DMS79 (cell line): Measurements from ENCODE around the gene SRCIN1.

Experiments
- DNase-seq: peaks from one replicate; lab custom pipeline; 2025; lab: John Stamatoyannopoulos, UW

The SRCIN1 gene

DNA sequence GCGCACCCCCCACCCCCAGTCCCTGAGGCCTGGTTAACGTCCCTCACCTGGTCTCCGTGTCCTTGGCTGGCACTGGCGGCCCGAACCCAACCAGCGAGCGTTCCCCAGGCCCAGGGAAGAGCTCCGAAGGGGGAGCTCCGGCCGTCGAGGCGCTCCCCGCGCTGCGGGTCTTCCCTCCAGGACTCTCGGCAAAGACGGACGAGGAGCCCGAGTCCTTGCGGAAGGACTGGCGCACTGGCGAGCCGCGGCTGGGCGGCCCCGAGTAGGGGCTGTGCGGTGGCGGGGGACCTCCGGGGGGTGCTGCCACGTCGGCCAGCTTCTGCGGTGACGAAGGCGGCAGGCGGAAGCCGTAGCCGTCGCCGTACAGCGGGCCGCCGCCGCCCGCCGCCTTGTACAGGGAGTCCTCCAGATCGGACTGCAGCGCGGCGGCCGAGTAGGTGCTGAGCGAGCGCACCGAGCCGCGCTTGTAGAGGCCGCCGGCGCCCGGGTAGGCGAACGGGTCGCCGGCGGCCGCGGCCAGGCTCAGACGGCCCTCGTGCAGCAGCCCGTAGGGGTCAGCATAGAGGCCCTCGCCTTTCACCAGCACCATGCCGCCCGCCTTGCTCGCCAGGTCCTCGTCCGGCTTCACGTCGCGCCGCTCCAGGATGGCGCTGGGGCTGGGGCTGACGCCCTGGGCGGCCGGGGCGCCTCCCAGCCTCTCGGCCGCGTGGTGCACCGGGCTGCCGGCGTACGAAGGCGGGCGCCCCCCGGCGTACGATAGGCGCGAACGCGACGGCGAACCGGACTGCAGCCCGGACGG, 44.1 kb downstream of the SRCIN1 start:
- DNase-seq = no peak

DNA sequence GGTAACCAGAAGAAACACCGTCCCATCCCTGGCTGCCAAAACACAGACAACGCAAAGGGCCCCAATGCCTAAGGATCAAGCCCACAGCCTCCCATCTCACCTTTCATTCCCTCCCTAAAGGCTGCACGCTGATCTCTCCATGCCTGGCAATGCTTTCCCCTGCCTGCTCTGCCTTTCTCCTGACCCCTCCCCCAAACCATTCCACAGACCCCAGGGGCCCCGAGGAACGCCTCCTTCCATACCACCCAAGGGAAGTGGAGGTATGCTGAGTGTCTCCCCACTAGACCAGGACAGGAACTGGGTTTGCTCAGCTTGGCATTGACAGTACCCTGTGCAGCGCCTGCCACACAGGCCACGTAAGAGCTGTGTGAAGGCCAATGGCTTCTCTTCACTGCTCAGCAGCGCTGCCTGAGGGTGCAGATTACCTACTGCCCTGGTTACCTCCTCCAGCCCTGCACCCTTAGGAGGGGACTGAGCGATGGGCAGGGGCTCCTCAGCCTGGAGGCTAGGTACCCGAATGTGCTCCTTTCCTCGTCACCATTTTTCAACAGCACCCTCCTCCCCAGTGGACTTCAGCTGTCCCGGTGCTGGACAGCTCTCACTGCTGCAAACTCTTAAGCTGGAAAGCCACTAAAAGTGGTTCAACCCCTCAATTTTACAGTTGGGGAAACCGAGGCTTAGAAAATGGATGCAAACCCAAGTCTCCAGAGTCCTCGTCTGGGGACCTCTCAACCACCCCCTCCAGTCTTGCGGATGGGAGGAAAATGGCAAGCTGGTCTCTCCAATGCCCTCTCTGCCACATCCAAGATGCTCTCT, 45.0 kb downstream of the SRCIN1 start:
- DNase-seq = no peak

DNA sequence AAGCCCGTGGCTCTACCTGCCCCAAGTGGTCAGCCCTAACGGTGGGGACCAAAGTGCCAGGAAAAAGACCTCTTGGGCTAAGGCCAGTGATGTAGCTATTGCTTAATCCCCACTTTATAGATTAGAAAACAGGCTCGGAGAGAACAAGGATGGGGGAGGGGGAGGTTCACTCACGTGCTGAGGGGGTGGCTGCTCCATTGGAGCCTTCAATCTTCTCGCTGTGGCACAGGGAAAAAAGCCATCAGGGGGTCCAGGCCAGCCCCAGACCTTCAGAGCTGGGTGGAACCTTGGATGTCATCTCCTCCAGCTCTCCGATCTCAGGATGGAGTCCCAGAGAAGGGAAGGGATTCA, 45.9 kb downstream of the SRCIN1 start:
- DNase-seq = no peak

DNA sequence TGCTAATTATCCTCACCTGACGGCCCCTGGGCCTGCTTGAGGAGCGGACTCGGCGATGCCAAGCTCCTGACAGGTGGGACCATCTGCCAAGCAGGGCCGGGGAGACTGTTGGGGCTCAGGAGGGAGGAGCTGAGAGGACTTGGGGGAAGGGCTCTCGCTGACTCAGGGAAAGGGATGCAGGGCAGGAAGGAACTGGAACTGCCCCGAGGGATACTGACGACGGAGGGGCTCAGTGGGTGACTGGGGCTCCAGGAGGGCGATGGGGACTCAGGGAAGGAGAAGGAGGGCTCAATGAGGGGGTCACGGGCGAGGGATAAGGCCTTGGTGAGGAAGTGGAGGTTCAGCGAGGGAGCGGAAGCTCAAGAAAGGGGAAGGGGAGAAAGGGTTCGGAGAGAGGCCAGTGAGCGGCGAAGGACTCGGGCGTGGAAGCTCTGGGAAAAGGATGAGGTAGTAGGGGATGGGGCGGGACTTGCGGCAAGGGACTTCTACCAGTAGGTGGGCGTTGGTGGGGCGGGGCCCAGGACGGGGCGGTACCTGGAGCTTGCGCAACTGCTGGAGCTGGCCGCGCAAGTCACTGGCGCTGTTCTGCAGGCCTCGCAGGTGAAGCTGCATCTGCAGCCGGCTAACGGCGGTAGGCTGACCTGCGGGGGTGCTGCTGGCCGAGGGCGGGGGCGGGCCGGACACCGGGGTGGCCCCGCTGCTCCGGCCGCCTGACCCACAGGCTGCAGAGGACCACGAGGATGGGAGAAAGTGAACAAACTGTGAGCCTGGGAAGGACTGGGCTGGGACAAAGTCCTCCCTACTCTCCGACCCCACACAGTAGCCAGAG, 46.5 kb downstream of the SRCIN1 start:
- DNase-seq = peak; percentile 84

DNA sequence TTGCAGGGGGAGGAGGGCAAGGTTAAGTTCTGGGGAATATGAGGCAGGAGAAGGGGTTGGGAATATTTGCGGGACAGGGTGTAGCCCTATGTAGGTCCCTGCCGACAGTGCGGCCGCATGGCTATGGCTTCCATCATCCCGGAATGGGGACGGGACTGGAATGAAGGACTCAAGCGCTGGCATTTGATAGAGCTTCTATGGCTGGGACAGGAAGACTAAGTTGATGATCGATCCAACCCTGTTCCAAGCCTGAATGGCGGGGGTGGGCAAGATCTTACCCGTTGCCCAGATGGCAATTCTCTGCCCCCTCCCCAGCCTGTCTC, 47.1 kb downstream of the SRCIN1 start:
- no peak for DNase-seq

DNA sequence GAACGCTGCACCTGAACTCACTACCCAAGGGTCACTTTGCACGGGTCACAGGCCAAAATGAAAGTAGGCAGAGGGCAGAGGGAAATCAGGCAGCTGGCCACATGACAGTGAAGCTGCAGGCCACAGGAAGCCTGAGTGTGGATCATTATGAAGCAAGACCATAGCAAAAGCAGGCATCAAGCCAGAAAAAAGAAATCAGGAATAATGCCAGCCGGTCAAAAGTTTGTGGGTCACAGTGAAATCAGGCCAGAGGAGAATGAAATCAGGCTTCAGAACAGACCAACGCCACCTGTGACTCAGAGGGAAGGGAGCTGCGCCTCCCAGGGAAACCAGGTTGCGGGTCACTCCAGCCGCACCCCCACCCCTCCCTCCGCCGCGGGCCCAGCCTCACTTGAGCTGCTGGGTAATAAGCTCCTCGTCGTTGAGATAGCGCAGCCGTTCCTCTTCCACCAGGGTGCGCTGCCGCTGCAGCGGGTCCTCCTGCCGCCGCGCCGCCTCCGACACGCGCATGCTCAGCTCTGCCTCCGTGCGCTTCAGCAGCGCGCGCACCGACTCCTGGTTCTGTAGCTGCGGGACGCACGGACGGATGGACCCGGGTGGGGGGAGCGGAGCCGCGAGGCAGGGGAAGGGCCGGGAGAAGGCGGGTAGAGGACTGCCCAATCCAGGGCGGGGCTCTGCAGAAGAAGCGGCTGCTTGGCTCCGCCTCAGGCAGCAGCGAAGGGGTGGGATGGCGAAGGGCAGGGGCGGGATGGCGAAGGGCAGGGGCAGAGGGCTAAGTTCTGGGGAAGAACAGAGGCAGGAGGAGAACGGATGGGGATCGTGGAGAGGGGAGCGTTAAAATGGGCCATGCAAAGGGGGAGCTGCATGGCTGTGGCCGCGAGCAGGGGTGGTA, 47.7 kb downstream of the SRCIN1 start:
- peak; percentile 89 for DNase-seq

DNA sequence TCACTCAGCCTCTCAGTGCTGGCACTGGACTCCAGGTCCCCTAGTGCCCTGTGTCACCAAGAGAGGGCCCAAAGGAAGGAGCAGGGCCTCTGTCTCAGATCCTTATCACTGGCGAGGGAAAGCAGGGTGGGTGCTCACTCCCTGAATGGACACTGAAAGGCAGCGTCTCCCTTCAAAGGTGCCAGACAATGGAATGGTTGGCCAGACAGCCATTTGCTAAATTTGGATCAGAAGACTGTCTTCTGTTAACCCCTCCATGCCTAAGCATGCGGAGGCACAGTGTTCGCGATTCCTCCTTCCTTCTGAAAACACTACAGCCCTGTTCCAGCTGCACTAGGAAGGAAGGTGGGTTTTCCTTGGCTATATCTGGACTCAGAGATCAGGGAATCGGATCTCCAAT, 48.4 kb downstream of the SRCIN1 start:
- DNase-seq = no peak

DNA sequence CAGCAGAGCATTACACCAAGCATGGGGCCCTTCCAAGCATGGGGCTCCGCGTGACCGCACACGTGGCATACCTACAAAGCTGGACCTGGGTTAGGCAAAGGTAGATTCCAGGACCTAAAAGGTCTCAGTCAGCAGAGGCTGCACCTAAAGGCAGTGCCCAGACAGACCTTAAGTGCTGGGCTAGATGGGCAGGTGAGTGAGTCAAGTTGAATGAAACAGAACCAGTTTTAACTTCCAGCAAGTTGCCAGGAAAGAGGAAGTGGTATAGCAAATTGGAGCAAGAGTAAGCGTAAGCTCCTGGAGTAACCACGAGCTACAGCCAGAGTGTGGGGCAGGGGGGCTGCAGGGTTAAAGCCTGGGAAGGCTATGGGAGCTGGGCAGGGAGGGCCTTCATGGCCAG, 49.5 kb downstream of the SRCIN1 start:
- no peak for DNase-seq

DNA sequence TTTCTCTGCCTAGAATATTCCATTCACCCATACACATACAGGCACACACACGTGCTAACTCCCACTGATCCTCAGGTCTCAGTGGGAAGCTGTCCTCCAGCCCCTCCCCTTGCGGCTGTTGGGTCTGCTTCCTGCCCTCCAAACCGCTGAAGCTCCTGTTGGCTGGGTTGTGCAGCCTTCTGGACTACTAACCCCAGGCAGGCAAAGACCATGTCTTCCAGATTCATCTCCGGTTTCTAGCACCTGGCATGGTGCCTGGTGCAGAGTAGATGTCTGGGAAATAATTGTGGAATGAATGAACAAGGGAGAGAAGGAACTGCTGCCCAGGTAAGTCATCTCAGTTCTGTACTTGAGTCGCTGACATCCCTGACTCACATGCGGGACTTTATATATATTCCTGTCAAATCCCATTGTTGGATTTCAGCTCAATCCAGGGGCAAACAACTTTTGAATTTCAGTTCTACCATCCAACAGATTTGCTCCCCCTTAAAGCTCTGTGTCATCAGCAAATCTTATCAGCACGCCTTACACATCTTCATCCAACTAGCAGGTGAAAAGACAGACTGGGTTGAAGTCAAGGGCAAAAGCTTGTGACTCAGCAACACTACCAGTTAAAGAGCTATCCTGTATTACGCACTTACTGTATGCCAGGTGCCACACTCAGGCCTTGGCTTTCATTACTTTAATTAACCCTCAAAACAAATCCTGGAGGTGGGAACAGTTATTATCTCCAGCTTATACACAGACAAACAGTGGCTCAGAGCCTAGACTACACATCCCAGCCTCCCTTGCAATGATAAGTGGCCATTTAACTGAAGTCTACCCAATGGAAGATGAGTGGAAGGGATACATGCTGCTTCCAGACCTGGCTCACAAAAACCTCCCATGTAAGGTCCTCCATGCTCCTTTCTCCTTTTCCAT, 51.1 kb downstream of the SRCIN1 start:
- peak; percentile 26 for DNase-seq

DNA sequence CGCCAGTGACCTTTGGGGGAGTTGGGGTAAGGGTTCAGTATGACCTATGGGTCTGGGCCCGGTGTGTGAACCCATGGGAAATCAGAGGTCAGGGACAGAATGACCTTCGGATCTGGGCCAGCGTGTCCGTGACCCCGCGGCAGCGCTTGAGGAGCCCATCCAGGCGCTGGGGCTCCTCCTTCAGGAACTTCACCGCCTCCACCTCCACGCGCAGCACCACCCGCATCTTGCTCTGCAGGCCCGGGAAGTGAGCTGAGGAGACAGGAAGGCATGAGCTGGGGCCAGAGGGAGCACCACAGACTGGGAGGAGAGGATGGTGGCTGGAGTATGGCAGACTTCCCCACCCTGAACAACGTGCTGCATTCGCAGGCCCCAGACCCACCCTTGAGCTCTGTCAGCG, 53.4 kb downstream of the SRCIN1 start:
- DNase-seq = no peak

DNA sequence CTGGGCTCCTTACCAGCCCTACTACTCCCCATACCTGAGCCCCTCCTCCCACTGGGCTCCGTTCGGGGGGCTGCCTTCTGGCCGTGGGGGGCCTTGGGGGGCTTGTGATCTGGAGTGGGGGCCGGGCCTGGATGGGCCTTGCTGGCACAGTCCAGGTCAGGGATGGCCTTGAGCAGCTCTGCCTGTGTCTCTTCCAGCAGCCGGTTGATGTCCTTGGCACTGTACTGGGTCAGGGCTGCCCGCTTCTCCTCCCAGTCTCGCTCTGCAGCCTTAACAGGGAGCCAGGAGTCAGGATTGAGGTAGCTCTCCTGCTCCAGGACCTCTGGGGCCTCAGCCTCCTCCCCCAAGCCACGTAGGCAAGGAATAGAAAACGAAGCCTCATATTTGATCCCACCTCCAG, 54.6 kb downstream of the SRCIN1 start:
- DNase-seq = no peak

DNA sequence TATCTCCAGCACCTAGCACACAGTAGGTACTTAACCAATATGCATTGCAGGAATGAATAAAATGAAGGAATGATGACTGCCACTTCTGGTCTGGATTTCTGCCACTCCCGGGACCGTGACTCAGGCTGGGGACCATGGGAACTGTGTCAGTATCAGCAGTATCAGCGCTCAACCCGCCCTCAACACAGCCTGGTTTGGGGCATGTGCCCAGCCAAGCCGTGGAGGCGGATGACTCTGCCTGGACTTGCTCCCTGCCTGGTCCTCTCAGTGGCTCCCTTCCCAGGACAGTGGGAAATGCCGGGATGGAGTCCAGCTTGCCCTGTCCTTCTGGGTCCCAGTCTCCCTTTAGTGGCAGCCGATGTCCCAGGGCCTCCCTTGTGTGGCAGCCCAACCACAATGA, 55.1 kb downstream of the SRCIN1 start:
- DNase-seq = no peak

DNA sequence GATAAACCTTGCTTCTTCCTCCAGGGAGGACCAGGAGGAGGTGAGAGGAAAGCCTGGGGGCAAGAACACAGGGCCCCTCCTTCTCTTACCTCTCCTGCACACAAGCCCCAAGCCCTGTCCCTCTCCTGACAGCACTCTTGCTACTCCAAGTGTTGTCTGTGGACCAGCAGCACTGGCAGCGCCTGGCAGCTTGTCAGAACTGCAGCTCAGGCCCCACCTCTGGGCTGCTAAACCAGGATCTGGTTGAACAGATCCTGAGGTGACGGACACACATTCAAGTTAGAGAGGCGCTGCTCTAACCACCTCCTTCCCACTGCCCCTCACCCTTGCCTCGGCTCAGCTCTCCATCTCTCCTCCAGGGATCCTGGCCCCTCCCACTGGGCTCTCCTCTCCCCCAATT, 56.5 kb downstream of the SRCIN1 start:
- no peak for DNase-seq

DNA sequence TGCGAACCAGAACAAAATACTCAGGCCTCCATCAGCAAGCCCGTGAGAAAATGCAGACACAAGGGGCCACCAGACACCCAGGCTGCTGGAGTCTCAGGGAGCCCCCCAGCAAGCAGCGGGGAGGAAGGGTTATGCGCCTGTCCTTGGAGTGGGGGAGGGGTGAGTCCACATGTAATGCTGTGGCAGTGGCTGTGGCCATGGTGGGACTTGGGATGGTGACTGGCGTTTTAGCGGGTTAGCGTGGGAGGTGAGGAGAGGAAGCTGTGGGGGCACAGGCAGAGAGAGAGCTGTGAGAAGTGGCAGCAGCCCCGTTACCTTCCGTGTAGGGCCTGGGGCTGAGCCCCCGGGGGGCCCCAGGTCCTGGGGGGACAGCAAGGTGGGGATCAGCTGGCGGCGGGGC, 58.3 kb downstream of the SRCIN1 start:
- DNase-seq = no peak

DNA sequence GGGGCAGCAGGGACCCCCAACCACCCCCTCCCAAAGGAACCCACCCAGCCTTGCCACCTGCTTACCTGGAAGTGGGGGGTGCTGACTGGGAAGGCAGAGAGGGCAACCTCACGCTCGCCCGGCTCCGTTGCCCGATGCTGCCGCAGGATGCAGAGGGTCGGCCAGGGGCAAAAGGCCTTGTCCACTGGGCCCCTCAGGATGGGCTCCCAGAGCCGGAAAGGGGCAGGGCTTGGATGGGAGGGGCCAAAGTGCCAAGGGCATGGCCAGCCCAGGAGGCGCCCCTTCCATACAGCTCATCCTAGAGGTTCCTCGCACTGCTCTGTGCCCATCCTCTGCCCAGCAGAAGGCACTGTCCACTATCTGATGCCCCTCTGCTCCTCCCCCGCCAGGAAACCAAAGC, 59.4 kb downstream of the SRCIN1 start:
- DNase-seq = no peak

DNA sequence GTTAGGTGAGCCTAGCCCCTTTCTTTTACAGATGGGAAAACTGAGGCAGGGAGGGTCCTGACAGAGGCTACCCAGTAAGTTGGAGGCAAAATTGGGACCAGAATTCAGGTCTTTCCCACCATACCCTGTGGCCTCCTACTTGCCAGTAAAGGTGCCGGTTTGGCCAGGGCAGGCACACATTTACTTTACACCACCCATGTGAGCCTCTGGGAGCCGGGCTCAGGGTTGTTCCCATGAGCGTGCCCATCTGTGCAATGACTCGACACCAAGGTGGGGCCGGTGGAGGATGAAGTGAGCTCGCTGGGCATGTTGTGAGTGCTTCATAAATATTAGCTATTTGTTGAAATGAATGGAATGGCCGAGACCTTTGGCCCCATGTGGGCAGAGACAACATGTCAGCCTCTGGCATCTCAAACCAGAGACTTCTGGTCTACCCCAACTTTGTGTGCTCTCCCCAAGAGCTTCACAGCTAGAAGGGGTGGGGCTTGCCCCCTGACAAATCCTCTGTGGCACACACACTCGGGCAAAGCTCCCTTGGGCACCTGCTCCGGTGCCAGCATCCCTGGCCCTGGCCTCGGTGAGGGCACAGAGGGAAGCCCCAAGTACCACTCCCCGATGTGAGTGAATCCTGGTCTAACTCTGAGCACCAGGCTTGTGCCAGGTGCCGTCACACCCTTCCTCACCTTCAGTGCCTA, 60.1 kb downstream of the SRCIN1 start:
- no peak for DNase-seq

DNA sequence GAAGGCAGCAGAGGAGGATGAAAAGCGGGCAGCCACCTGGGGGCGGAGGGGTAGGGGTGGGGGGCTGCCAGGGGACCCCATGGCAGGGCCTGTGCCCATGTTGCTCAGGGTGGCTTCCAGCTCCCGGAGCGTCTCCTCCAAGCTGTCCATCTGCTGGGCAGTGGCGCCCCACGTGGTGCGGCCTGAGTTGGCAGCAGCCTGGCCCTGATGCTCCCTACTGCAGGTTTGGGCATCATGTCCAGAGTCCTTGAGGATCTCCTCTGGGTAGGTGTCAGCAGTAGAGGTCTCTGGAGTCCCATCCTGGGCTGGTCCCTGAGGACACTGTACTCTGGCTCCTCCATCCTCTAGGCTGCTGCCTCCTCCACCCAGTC, 60.9 kb downstream of the SRCIN1 start:
- no peak for DNase-seq

DNA sequence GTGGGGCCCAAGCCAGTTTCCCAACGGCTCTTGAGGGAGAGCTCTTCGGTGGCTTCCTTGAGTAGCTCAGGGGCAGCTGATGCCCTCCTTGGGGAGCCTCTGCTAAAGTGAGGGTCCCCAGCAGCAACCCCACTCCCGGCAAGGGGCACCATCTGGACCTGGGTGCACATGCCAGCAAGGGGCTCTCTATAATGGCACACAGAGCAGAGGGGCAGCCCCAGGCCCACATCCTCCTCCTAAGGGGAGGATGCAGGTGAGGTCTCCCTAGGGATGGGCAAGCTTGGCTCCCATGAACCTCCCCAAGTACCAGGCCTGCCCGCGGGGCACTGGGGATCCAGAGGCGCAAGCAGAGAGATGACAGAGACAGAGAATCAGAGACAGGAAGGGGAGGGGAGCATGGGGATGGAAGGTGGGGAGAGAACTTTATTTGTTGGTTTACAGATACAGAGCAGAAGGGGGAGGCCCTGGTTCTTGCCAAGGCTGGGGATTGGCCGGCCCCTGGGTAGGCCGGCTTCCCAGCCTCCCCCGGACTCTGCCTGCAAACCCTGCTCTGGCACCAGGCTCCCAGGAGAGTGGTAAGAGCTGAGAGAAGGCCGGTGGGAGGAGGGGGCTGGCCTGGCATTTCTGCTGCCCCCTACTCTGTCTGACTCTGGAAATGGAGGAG, 61.4 kb downstream of the SRCIN1 start:
- DNase-seq = no peak

DNA sequence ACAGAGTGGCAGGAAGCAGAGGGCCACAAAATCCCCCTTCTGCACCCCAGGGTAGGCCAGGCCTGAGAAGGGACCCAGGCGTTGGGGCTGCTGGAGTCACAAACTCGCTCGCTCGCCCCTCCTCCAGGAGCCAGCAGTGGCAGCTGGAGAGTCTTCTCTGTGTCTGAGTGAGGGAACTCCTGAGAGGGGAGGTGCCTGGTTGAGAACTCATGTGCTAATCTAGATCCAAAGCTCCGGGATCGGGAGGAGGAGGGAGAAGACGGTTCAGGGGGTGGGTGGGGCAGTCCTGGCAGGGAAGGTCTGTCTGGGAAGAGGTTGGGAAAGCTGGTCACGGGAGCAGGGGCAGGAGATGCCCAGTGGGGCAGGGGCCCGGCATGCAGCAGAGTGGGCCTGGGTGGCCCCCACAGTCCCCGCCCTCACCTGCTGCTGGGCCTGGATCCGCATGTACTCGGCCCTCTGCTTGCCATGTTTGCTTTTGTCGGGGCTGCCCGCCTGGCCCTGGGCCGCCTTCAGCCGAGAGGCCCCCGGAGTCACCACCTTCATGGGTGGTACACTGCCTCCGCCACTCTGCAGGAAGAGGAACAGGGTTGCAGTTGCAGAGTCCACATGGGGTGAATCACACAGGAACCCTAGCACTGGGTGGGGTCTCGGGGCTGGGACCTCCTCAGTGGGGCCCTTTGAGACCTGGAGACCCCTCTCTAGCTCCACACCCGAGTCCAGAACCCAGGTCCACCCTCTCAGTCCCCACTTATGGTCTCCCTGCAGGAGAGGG, 62.2 kb downstream of the SRCIN1 start:
- no peak for DNase-seq
